Colonic mucosa (tissue), 4 donors: Measurements from ENCODE around the gene TCF15. TPM values are rescaled to one million over a fixed set of nuclear protein-coding genes. Genes with fewer than 3 reads are reported as not detected.

Source experiments
- DNase-seq: peaks from one replicate; pipeline ENCODE4 v3.0.0-alpha.2; 2020
- H3K27ac ChIP-seq: fragments of 200-600 bp; one replicate; pipeline ENCODE4 v1.8.0; 2021
- H3K27me3 ChIP-seq: fragments of 200-600 bp; one replicate; pipeline ENCODE4 v1.8.0; 2021
- H3K36me3 ChIP-seq: fragments of 200-600 bp; one replicate; pipeline ENCODE4 v1.8.0; 2021
- H3K4me1 ChIP-seq: fragments of 200-600 bp; one replicate; pipeline ENCODE4 v1.8.0; 2021; ENCODE audit warnings: mild to moderate bottlenecking
- H3K4me3 ChIP-seq: fragments of 200-600 bp; one replicate; pipeline ENCODE4 v1.8.0; 2021
- H3K9ac ChIP-seq, 2 donors: one replicate each; pipeline ENCODE4 v1.7.0; 2013; ENCODE audit warnings: control low read depth in 2 of 2, low read depth in 2 of 2, low read length in 2 of 2
- H3K9me3 ChIP-seq: fragments of 200-600 bp; one replicate; pipeline ENCODE4 v1.8.0; 2021
- CTCF ChIP-seq: fragments of 200-600 bp; IDR thresholded peaks from one replicate; pipeline ENCODE4 v1.8.0; 2022; ENCODE audit warnings: antibody characterized with exemption, mild to moderate bottlenecking
- intact Hi-C: fragments of 100-400 bp; cut with DNase I; formaldehyde crosslinking; loops from one replicate; pipeline ENCODE4 v1.14.1; 2022
- total RNA-seq, 2 donors: library from RNA; stranded (reverse); fragmentation: NEBNext Ultra II Directional in 1 of 2; extraction: Animal tissue kit (Norgen Biotek cat#: 25700) in 1 of 2; gene quantifications; one replicate each; pipeline ENCODE4 v1.2.1, GENCODE V29; 2021
- donor health status: healthy.
- donor health status: DM: no; HTN: no; CAD: no.
- donor health status: DM: no; HTN: no; CAD: no.

The TCF15 gene
- total RNA-seq, 2 donors from 2014 or later: 0.16 to 0.22 TPM

GRCh38 chr20:631101-631500, 21.0 kb upstream of the TCF15 start:
- DNase-seq: no peak
- Histone ChIP-seq H3K9me3 (no peaks in the 10 kb centered on the region), H3K9ac (no peak overlapping the region), H3K4me1 (no peaks in the 10 kb centered on the region), H3K4me3 (no peak overlapping the region), H3K27me3 (no peaks in the 10 kb centered on the region), H3K36me3 (no peaks in the 10 kb centered on the region), H3K27ac (no peak overlapping the region)
- TF ChIP-seq CTCF: no peak
- intact Hi-C loops: no loop called here

- H3K27me3 ChIP-seq: no peaks in the 10 kb centered on the region
- no peaks in the 10 kb centered on the region for H3K4me1 ChIP-seq
- no peak overlapping the region for H3K27ac ChIP-seq
- no peaks in the 10 kb centered on the region for H3K36me3 ChIP-seq
- intact Hi-C loops: no loop called here
- no peak for DNase-seq
- no peak overlapping the region for H3K4me3 ChIP-seq
- no peak overlapping the region for H3K9ac ChIP-seq
- H3K9me3 ChIP-seq: no peaks in the 10 kb centered on the region
- no peak for TF ChIP-seq CTCF
Observed at GRCh38 chr20:626579-626978, 16.5 kb upstream of the TCF15 start.

- Histone ChIP-seq H3K9me3 (no peaks in the 10 kb centered on the region), H3K36me3 (no peaks in the 10 kb centered on the region), H3K27me3 (no peaks in the 10 kb centered on the region), H3K4me1 (no peaks in the 10 kb centered on the region), H3K4me3 (no peak overlapping the region), H3K9ac (no peak overlapping the region), H3K27ac (no peak overlapping the region)
- TF ChIP-seq CTCF: no peak
- DNase-seq: no peak
- intact Hi-C loops: no loop called here
Observed at GRCh38 chr20:625360-625932, 15.3 kb upstream of the TCF15 start.

- Histone ChIP-seq H3K27me3 (no peaks in the 10 kb centered on the region), H3K27ac (no peak overlapping the region), H3K4me1 (no peaks in the 10 kb centered on the region), H3K9me3 (no peaks in the 10 kb centered on the region), H3K9ac (no peak overlapping the region), H3K36me3 (no peaks in the 10 kb centered on the region), H3K4me3 (no peak overlapping the region)
- DNase-seq: no peak
- TF ChIP-seq CTCF: no peak
- intact Hi-C loops: no loop called here
Observed at GRCh38 chr20:623704-624103, 13.6 kb upstream of the TCF15 start.

GRCh38 chr20:623021-623420, 12.9 kb upstream of the TCF15 start:
- Histone ChIP-seq H3K27ac (no peak overlapping the region), H3K4me3 (no peak overlapping the region), H3K9ac (no peak overlapping the region), H3K4me1 (no peaks in the 10 kb centered on the region), H3K36me3 (no peaks in the 10 kb centered on the region), H3K27me3 (no peaks in the 10 kb centered on the region), H3K9me3 (no peaks in the 10 kb centered on the region)
- TF ChIP-seq CTCF: no peak
- intact Hi-C loops: no loop called here
- DNase-seq: no peak

- no peaks in the 10 kb centered on the region for H3K9me3 ChIP-seq
- intact Hi-C loops: no loop called here
- no peak overlapping the region for H3K27ac ChIP-seq
- no peaks in the 10 kb centered on the region for H3K4me1 ChIP-seq
- no peak overlapping the region for H3K4me3 ChIP-seq
- no peak for TF ChIP-seq CTCF
- no peaks in the 10 kb centered on the region for H3K36me3 ChIP-seq
- H3K9ac ChIP-seq: no peak overlapping the region
- H3K27me3 ChIP-seq: no peaks in the 10 kb centered on the region
- DNase-seq: no peak
Observed at GRCh38 chr20:622161-622560, 12.1 kb upstream of the TCF15 start.
